KOPT-K1 (cell line): ENCODE results near the gene SYT3.
"Not testable (repeated sequence)": the region's sequence is repeated elsewhere in the genome, so short reads cannot be mapped to it uniquely, and the experiment has no call there.

Experiments used
- H3K27ac ChIP-seq: fragments of 200-600 bp; sonication (generic); 2 replicates; pipeline ENCODE4 v1.5.1; 2016; ENCODE audit warnings: antibody characterized with exemption, mild to moderate bottlenecking, low read depth, low read length; ENCODE audit not compliant: poor library complexity, severe bottlenecking
- H3K36me3 ChIP-seq: fragments of 200-600 bp; sonication (generic); 2 replicates; pipeline ENCODE4 v1.5.1; 2017; ENCODE audit warnings: antibody characterized with exemption, mild to moderate bottlenecking, low read length, moderate library complexity; ENCODE audit not compliant: insufficient read depth
- H3K9me3 ChIP-seq: fragments of 200-600 bp; sonication (generic); 2 replicates; pipeline ENCODE4 v1.5.1; 2017; ENCODE audit warnings: antibody characterized with exemption, low read length, mild to moderate bottlenecking; ENCODE audit not compliant: insufficient read depth, poor library complexity, severe bottlenecking

The SYT3 gene

DNA sequence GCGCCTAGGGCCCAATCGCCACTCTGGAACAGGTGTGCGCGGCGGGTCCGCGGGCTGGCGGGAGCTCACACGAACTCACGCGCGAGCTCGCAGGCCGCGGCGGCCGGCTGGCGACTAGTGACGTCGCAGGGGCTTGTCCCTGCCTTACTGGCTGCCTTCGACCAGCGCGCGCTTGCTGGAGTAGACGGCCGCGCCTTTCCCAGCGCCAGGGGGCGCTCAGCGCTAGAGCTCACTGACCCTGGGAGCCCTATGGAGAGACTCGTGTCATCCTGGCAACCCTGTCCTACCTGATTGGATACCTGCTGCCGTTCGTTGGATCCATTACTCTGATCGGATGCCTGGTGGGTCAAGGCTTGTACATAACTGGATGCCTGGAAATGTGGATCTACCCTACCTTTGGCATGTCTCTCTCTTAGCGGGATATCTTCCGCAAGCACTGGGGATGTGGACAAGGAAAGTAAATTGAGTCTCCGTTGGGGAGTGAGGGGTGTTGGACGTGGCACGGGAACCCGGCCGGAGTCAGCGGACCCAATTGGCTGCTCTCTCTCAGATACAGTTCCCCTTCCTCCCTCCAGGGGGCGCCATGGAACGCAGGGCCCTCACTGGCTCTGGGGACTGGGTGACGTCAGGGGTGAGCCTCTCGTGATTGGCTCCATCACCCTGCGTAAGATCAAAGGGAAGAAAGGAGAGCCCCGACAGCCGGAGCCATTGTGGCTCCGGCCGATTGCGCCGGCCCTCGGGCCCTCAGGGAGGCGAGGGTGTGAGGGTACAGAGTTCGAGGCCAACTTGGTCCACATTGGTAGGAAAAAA is 35.2 kb downstream of the SYT3 start:
- H3K36me3 ChIP-seq, H3K27ac ChIP-seq: not testable (repeated sequence)

DNA sequence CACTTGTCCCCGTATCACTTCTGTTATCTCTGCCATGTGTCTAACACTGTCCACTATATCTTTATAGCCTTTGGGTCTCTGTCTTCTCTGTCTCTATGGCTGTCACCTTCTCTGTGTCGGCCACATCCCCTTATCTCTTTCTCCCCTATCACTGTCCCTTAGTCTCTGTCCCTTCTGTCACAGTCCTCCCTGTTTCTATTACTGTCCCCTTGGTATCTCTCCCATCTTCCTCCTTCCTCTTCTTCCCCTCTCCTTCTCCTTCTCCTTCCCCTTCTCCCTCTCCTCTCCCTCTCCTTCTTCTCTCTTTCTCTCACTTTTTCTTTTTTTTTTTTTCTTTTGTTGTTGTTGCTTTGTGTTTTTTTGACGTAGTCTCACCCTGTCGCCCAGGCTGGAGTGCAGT is 36.7 kb downstream of the SYT3 start:
- no peaks in the 10 kb centered on the region for H3K9me3 ChIP-seq
- no peak overlapping the region for H3K27ac ChIP-seq
- H3K36me3 ChIP-seq: no peaks in the 10 kb centered on the region

More for the DNA sequence above, 35.2 kb downstream of the SYT3 start:
- not testable (repeated sequence) for H3K9me3 ChIP-seq

DNA sequence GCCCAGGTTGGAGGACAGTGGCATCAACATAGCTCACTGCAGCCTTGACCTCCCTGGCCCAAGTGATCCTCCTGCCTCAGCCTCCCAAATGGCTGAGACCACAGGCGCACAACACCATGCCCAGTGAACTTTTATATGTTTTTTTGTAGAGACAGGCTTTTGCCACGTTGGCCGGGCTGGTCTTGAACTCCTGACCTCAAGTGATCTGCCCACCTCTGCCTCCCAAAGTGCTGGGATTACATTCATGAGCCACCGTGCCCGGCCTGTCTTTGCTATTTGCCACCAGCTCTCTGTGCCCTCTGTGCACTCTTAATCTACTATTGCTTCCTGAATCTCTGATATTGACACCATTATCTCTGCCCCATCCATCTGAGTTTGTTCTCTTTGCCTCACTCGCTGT is 37.2 kb downstream of the SYT3 start:
- Histone ChIP-seq H3K27ac (no peak overlapping the region), H3K9me3 (no peaks in the 10 kb centered on the region), H3K36me3 (no peaks in the 10 kb centered on the region)

DNA sequence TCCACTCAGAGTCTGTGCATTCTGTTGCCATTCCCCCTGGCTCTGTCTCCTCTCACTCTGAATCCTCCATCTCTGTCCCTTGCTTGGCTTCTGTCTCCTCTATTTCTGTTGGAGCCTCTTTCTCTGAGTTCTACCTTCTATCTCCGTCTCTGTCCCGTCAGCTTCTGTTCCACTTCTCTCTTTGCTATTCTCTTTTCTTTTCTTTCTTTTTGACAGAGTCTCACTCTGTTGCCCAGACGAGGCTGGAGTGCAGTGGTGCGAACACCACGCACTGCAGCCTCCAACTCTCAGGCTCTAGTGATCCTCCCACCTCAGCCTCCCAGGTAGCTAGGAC is 37.6 kb downstream of the SYT3 start:
- Histone ChIP-seq H3K9me3 (no peaks in the 10 kb centered on the region), H3K27ac (no peak overlapping the region), H3K36me3 (no peaks in the 10 kb centered on the region)

DNA sequence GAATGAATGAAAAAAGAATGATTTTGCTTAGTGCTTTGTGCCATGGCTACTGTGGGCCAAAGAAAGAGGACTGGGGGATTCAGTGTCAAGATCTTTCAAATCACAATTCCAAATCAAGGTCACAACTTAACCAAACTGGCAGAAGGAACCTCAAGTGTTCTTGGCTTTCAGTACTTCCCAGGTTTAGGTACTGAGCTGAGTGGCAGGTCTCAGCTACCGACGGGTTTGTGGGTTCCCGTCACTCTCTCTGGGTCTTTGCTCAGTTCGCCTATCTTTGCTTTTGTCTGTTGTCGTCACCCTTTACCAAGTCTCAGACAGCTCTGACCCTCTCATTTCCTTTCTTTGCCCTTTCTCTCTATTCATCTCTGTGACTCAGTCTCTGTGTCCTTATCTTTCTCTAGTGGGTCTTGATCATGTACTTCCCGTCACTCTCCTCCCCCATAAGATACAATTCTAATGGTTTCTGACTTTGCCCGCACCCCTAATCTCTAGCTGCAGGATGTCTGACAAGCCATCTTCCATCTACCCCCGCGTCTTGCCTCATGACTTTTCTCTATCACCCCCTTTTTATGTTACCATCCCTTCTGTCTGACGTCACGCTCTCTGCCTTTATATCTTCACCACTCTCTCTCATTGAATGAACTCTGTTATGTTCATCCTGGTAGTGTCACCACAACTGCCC is 38.1 kb downstream of the SYT3 start:
- Histone ChIP-seq H3K27ac (no peak overlapping the region), H3K36me3 (no peaks in the 10 kb centered on the region), H3K9me3 (no peaks in the 10 kb centered on the region)

DNA sequence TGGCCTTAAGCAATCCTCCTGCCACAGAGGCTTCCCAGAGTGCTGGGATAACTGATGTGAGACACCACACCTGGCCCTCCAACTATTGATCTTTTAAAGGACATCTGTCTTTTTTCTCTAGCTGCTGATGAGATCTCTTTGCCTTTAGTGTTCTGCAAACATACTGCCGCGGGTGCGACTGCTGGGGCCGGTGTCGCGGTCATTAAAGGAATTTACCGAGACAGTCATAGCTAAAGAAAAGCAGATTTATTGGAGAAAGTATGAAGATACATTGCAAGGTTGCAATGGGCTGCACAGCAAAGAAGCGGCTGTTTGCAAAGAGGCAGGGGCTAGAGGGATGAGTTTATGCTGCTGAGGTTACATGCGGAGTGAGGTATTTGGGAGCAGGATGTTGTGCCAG is 40.3 kb downstream of the SYT3 start:
- H3K9me3 ChIP-seq: no peaks in the 10 kb centered on the region
- H3K36me3 ChIP-seq: no peaks in the 10 kb centered on the region
- H3K27ac ChIP-seq: no peak overlapping the region

DNA sequence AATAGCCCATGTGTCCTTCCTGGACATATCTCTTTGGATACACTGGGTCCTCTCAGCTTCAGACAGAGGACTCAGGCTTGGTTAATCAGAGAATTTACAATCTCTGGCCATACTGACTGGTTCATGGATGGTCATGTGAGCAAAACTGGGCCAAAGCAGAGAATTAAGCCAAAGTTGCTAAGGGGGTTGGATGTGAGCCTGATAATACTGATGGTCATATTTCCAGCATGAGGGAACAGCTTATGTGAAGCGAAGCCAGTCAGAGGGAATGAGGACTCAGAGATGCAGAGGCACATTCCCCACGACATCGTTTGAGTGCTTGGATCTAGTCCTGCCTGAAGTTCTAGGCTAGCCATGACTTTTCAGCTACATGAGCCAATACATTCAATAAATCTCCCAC is 49.5 kb downstream of the SYT3 start:
- H3K9me3 ChIP-seq: no peaks in the 10 kb centered on the region
- H3K27ac ChIP-seq: no peak overlapping the region
- no peaks in the 10 kb centered on the region for H3K36me3 ChIP-seq

DNA sequence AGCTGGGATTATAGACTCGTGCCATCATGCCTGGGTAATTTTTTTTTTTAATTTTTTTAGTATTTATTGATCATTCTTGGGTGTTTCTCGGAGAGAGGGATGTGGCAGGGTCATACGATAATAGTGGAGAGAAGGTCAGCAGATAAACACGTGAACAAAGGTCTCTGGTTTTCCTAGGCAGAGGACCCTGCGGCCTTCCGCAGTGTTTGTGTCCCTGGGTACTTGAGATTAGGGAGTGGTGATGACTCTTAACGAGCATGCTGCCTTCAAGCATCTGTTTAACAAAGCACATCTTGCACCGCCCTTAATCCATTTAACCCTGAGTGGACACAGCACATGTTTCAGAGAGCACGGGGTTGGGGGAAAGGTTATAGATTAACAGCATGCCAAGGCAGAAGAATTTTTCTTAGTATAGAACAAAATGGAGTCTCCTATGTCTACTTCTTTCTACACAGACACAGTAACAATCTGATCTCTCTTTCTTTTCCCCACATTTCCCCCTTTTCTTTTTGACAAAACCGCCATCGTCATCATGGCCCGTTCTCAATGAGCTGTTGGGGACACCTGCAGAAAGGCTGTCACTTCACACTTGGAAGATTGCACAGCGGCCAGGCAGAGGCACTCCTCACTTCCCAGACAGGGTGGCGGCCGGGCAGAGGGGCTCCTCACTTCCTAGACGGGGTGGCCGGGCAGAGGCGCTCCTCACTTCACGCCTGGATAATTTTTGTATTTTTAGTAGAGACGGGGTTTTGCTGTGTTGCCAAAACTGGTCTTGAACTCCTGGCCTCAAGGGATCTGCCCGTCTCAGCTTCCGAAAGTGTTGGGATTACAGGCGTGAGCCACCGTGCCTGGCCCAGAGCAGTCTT is 57.7 kb downstream of the SYT3 start:
- not testable (repeated sequence) for H3K27ac ChIP-seq, H3K9me3 ChIP-seq, H3K36me3 ChIP-seq

DNA sequence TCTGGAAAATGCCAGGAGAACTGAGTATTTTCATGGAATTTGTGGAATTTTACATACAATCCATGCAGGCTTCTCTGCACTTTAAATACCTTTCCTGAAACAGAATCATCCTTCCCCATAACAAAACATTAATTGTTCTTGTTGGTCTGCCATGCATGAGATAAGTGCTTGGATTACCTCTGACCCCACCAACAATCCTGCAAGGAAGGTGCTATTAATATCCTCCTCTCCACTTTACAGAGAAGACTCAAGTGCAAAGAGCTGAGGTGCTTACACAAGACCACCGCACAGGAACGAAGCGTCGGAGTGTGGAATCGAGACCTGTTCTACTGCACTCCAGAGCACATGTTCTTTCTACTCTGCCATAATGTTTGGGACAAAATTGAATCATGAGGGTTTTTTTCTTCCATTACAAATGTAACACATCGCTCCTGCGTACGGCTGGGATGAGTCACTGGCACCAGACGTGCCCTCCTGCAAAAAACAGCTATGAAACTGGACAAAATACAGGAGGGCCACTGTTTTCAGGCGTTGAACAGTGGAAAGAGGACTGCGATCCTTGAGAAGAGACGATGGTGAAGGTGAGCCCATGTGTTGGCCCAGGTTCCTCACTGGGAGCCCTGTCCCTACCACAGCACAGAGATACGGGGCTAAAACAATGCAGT is 58.6 kb downstream of the SYT3 start:
- H3K9me3 ChIP-seq: no peaks in the 10 kb centered on the region
- H3K27ac ChIP-seq: no peak overlapping the region
- no peaks in the 10 kb centered on the region for H3K36me3 ChIP-seq

DNA sequence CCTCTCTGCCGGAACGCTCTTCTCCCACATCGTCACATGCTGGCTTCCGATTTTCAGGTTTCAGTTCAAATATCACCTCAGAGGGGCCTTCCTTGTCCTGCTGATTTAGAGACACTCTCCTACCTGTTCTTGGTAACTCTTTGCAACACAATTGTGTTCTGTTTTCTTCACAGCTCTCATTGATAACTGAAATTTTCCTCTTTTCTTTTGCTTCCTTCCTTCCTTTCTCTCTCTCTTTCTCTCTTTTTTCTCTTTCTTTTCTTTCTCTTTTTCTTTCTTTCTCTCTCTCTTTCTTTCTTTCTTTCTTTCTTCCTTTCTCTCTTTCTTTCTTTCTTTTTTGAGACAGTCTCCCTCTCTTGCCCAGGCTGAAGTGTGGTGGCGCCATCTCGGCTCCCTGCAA is 59.4 kb downstream of the SYT3 start:
- Histone ChIP-seq H3K36me3 (no peaks in the 10 kb centered on the region), H3K27ac (no peak overlapping the region), H3K9me3 (no peaks in the 10 kb centered on the region)

DNA sequence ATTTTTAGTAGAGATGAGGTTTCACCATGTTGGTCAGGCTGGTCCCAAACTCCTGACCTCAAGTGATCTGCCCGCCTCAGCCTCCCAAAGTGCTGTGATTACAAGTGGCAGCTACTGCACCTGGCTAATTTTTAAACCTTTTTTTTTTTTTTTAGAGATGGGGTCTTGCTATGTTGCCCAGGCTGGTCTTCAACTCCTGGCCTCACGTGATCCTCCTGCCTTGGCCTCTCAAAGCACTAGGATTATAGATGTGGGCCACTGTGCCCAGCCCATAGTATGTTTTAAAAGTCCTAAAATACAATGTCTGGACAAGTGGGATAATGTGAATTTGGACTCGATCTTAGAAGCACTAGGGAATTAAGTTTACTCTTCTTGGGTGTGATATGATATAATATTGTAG is 62.9 kb downstream of the SYT3 start:
- not testable (repeated sequence) for H3K9me3 ChIP-seq, H3K36me3 ChIP-seq, H3K27ac ChIP-seq

DNA sequence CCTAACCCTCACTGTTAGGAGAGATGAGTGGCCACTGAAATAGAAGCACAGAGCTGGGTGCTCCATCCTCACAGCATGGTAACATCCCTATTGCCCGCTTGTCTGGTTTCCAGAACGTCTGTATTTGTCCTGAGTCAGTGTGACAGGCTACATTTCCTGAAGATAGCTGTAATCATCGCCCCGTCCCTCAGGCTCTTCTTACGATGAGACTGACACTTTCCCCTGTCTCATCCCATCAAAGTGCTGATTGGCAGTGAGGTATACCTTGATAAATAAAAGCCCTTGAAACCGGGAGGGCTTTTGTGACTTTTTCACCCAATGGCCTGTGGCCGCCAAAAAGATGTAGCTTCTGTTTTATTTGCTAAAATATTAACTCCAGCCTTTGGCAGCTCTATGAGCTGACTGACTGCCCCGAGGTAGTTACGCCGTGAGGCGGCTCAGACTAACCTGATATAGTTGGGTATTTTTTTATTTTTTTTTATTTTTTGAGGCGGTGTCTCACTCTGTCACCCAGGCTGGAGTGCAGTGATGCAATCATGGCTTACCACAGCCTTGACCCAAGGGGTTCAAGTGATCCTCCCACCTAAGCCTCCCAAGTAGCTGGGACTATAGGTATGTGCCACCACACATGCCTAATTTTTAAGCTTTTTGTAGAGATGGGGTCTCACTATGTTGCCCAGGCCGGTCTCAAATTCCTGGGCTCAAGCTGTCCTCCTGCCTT is 65.8 kb downstream of the SYT3 start:
- H3K36me3 ChIP-seq: no peaks in the 10 kb centered on the region
- H3K9me3 ChIP-seq: no peaks in the 10 kb centered on the region
- no peak overlapping the region for H3K27ac ChIP-seq
